ENCODE measurements around the gene CPNE8.

DNA sequence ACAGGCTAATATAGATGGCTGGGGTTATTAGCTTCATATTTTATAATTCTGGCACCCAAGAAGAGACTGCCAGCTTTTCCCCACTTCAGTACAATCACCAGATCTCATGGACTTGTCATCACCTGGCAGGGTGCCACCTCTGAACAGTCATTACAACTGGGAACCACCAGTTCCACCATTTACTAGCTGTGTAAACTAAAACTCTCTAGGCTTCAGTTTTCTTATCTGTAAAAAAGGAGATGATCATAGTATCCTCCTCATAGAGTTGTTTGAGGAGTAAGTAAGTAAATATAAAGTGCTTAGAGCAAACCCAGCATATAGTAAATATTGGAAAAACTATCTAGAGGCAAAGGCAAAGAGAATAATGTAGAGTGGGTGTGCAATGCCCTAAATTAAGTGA, 19.3 kb downstream of the CPNE8 start:
- no peak for TF ChIP-seq EZH2 (IDR thresholded peaks at IDR 0.05; ENCODE audit: borderline replicate concordance, low read length)
- TF ChIP-seq, protein P1, sequence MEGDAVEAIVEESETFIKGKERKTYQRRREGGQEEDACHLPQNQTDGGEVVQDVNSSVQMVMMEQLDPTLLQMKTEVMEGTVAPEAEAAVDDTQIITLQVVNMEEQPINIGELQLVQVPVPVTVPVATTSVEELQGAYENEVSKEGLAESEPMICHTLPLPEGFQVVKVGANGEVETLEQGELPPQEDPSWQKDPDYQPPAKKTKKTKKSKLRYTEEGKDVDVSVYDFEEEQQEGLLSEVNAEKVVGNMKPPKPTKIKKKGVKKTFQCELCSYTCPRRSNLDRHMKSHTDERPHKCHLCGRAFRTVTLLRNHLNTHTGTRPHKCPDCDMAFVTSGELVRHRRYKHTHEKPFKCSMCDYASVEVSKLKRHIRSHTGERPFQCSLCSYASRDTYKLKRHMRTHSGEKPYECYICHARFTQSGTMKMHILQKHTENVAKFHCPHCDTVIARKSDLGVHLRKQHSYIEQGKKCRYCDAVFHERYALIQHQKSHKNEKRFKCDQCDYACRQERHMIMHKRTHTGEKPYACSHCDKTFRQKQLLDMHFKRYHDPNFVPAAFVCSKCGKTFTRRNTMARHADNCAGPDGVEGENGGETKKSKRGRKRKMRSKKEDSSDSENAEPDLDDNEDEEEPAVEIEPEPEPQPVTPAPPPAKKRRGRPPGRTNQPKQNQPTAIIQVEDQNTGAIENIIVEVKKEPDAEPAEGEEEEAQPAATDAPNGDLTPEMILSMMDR (conservative IDR thresholded peaks at IDR 0.05 in 1 of 2, IDR thresholded peaks at IDR 0.05 in 1 of 2; ENCODE audit: extremely low read depth in 1 of 2, insufficient read depth in 1 of 2, low read depth in 1 of 2, low read length in 2 of 2): no peak
